Endothelial cell of umbilical vein (primary cell): ENCODE data around the gene PRPF38B. TPM values are rescaled to one million over a fixed set of nuclear protein-coding genes. Genes with fewer than 3 reads are reported as not detected.

Experiments
- BruUV-seq: library from RNA; stranded (reverse); fragments of 400-500 nt; replicated peaks from 2 replicates; lab custom pipeline; 2021; lab: Mats Ljungman, UMichigan
- CTCF ChIA-PET: fragments of 300-600, 350-600 bp; sonication (Branson Sonifier 250); formaldehyde crosslinking; loops from one replicate; lab custom pipeline; 2021; ENCODE audit warnings: antibody characterized with exemption, inconsistent platforms; lab: Charles Lee
- POLR2A ChIA-PET: fragments of 300-600, 350-600 bp; sonication (Branson Sonifier 250); formaldehyde crosslinking; loops from one replicate; lab custom pipeline; 2021; ENCODE audit warnings: antibody characterized with exemption, inconsistent platforms; lab: Charles Lee
- DNase-seq: peaks from one replicate; pipeline ENCODE4 v3.0.0-alpha.2; 2011; ENCODE audit warnings: low read depth, low spot score
- FAIRE-seq: peaks from 2 replicates; lab custom pipeline; 2011; peaks lifted over from hg19 to GRCh38; lab: Jason Lieb, UNC
- H2AFZ ChIP-seq: 2 replicates; pipeline ENCODE4 v1.6.0; 2012; ENCODE audit warnings: low read depth, low read length, control low read depth, inconsistent platforms
- H3K27ac ChIP-seq: 2 replicates; pipeline ENCODE4 v1.5.1; 2011; ENCODE audit warnings: low read depth, mild to moderate bottlenecking, control low read depth, low read length, moderate library complexity; ENCODE audit not compliant: insufficient read depth
- H3K27me3 ChIP-seq, 2 experiments: 2 replicates each; pipeline versions ENCODE4 v1.6.0 to v1.6.1; 2011; ENCODE audit warnings: low read length in 2 of 2, mixed read lengths in 1 of 2; ENCODE audit not compliant: control insufficient read depth in 2 of 2, insufficient read depth in 2 of 2
- H3K36me3 ChIP-seq, 2 experiments: 2 replicates in 1 of 2; 3 replicates in 1 of 2; pipeline ENCODE4 v1.5.1; 2011; ENCODE audit warnings: low read length in 2 of 2, mild to moderate bottlenecking in 1 of 2, moderate library complexity in 1 of 2; ENCODE audit not compliant: control insufficient read depth in 2 of 2, insufficient read depth in 2 of 2; ENCODE audit errors: extremely low read depth in 1 of 2
- H3K4me1 ChIP-seq: 3 replicates; pipeline ENCODE4 v1.5.1; 2011; ENCODE audit warnings: mild to moderate bottlenecking, low read length; ENCODE audit not compliant: control insufficient read depth, insufficient read depth; ENCODE audit errors: extremely low read depth
- H3K4me2 ChIP-seq: 2 replicates; pipeline ENCODE4 v1.6.1; 2011; ENCODE audit warnings: low read length, control low read depth, mixed read lengths; ENCODE audit not compliant: insufficient read depth
- H3K4me3 ChIP-seq, 3 experiments: fragments of 200-600 bp in 1 of 3; sonication (generic), shearing (Covaris generic) in 1 of 3; replicated peaks in 1 of 3; 2 replicates each; pipeline ENCODE4 v1.5.1; 2011 to 2016; ENCODE audit warnings: control low read depth in 3 of 3, low read length in 3 of 3, mild to moderate bottlenecking in 2 of 3, inconsistent platforms in 1 of 3, low read depth in 1 of 3, moderate library complexity in 1 of 3; ENCODE audit not compliant: insufficient read depth in 1 of 3
- H3K79me2 ChIP-seq: 2 replicates; pipeline ENCODE4 v1.6.0; 2012; ENCODE audit warnings: low read length, inconsistent platforms; ENCODE audit not compliant: control insufficient read depth, insufficient read depth
- H3K9ac ChIP-seq: replicated peaks from 2 replicates; pipeline ENCODE3; 2011; ENCODE audit warnings: low read length, control low read depth; ENCODE audit not compliant: insufficient read depth; ENCODE audit errors: extremely low read depth
- H3K9me1 ChIP-seq: replicated peaks from 3 replicates; pipeline ENCODE4 v1.6.0; 2011; ENCODE audit warnings: mild to moderate bottlenecking, low read length; ENCODE audit not compliant: control insufficient read depth, insufficient read depth; ENCODE audit errors: extremely low read depth
- H3K9me3 ChIP-seq: replicated peaks from 2 replicates; pipeline ENCODE4 v1.5.1; 2012; ENCODE audit warnings: low read length, inconsistent platforms; ENCODE audit not compliant: control insufficient read depth, insufficient read depth
- H4K20me1 ChIP-seq: replicated peaks from 2 replicates; pipeline ENCODE3; 2011; ENCODE audit warnings: mild to moderate bottlenecking, low read length; ENCODE audit not compliant: control insufficient read depth, insufficient read depth; ENCODE audit errors: extremely low read depth
- EZH2 ChIP-seq: IDR thresholded peaks from 2 replicates; pipeline ENCODE4 v1.6.1; 2012; ENCODE audit warnings: borderline replicate concordance, low read depth, mild to moderate bottlenecking, moderate library complexity, low read length, inconsistent platforms; ENCODE audit not compliant: severe bottlenecking
- FOS ChIP-seq: IDR thresholded peaks from 2 replicates; pipeline ENCODE4 v1.6.1; 2011; ENCODE audit warnings: mild to moderate bottlenecking, low read length, moderate library complexity, borderline replicate concordance; ENCODE audit not compliant: insufficient read depth
- GATA2 ChIP-seq: IDR thresholded peaks from 2 replicates; pipeline ENCODE4 v1.7.0; 2011; ENCODE audit warnings: low read depth, mild to moderate bottlenecking, moderate library complexity, mixed read lengths, low read length; ENCODE audit not compliant: insufficient read length, insufficient read depth
- JUN ChIP-seq: IDR thresholded peaks from 2 replicates; pipeline ENCODE4 v1.6.1; 2011; ENCODE audit warnings: borderline replicate concordance, low read depth; ENCODE audit not compliant: insufficient read length, insufficient read depth
- MYC ChIP-seq: IDR thresholded peaks from one replicate; pipeline ENCODE4 v1.6.1; 2011; ENCODE audit warnings: mild to moderate bottlenecking, low read depth, low read length
- POLR2A ChIP-seq: IDR thresholded peaks from 2 replicates; pipeline ENCODE4 v1.6.1; 2012; ENCODE audit warnings: low read depth, mild to moderate bottlenecking, control low read depth, low read length
- POLR2AphosphoS5 ChIP-seq: IDR thresholded peaks from 2 replicates; pipeline ENCODE4 v1.6.1; 2012; ENCODE audit warnings: low read depth, mild to moderate bottlenecking, control low read depth, low read length, moderate library complexity; ENCODE audit not compliant: insufficient read depth
- dilution Hi-C: fragments of 300-500 bp; cut with MboI; formaldehyde crosslinking; loops from one replicate; pipeline ENCODE4 v1.15.0; 2019; ENCODE audit warnings: low sequenced_read_pairs; ENCODE audit not compliant: extremely low pct_ligation_motif_present
- intact Hi-C: fragments of 100-400 bp; cut with micrococcal nuclease; formaldehyde crosslinking; loops from one replicate; pipeline ENCODE4 v1.10.0; 2022
- polyA plus RNA-seq, 4 experiments: library from polyadenylated mRNA; depleted of rRNA in 3 of 4; stranded (reverse) in 3 of 4; unstranded in 1 of 4; fragments of >200 nt; gene quantifications; 2 replicates each; pipeline versions ENCODE4 v1.2.1 to v1.2.3, GENCODE V29; 2011 to 2012; ENCODE audit warnings: missing spikeins in 1 of 4
- total RNA-seq: library from RNA; stranded (reverse); gene quantifications from 2 replicates; pipeline ENCODE4 v1.2.3, GENCODE V29; 2021
- TF ChIP-seq, protein P1 (sequence below), 2 donors: IDR thresholded peaks; 1 replicate in 1 of 2; 2 replicates in 1 of 2; pipeline ENCODE4 v1.5.1; 2011; ENCODE audit warnings: low read length in 2 of 2, mild to moderate bottlenecking in 2 of 2, moderate library complexity in 2 of 2, control low read depth in 1 of 2, inconsistent platforms in 1 of 2, low read depth in 1 of 2; ENCODE audit not compliant: insufficient read depth in 1 of 2; ENCODE audit errors: extremely low read depth in 1 of 2
- TF ChIP-seq, protein P2 (sequence below): IDR thresholded peaks from 2 replicates; pipeline ENCODE4 v1.6.1; 2011; ENCODE audit not compliant: insufficient read depth, insufficient read length

The PRPF38B gene
- total and polyA plus RNA-seq, 2 donors (not counting 3 experiments of a cell fraction or from before 2014, with no cell fraction given): 19.3 to 46.6 TPM

DNA sequence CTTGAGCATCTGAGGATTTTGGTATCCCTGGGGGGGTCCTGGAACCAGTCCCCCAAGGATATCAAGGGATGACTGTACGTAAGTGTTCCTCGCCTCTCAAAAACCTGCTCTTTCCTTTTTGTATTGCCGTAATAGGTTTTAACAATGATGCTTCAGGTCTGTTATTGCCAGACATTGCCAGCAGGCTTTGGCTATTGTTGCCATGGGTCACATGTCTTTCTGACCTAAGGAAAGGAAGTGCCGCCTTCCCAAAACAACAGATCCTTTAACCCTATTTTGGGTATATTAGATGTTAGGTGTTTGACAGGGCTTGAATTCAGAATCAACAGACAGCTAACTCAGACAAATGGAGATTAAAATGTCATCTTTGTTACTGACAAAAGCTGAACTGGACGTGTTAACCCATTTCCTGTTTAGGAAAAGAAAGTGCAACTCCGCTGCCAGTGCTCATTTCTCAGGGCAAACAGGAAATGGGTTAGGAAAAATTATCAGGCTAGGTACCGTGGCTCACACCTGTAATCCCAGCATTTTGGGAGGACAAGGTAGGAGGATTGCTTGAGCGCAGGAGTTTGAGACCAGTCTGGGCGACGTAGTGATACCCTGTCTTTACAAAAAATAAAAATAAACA, 12.4 kb upstream of the PRPF38B start:
- Histone ChIP-seq H3K36me3 (no peaks in the 10 kb centered on the region), H3K4me2 (peak overlapping the region; percentile 71), H3K9me3 (no peaks in the 10 kb centered on the region), H4K20me1 (no peaks in the 10 kb centered on the region), H3K79me2 (no peaks in the 10 kb centered on the region), H3K9ac (no peak overlapping the region), H3K4me3 (no peak overlapping the region), H3K4me1 (peaks cover 8% of the 10 kb centered on the region), H2AFZ (peak overlapping the region; percentile 94), H3K27me3 (no peaks in the 10 kb centered on the region), H3K27ac (no peak overlapping the region), H3K9me1 (no peaks in the 10 kb centered on the region)
- no TSS peak for BruUV-seq
- FAIRE-seq: peak; percentile 47
- intact Hi-C loops: no loop called here
- ChIA-PET POLR2A (interaction anchor here (1.3 kb wide), 1 partner anchor 19 kb away, joined by 3 read pairs; the partner anchor contains the start of gene HENMT1), CTCF (no interaction called here)
- DNase-seq: peak; percentile 41
- dilution Hi-C loops: no loop called here
- TF ChIP-seq GATA2: no peak
- no peak for TF ChIP-seq EZH2
- no peak for TF ChIP-seq MYC
- no peak for TF ChIP-seq FOS
- no peak for TF ChIP-seq JUN
- TF ChIP-seq, protein P1, sequence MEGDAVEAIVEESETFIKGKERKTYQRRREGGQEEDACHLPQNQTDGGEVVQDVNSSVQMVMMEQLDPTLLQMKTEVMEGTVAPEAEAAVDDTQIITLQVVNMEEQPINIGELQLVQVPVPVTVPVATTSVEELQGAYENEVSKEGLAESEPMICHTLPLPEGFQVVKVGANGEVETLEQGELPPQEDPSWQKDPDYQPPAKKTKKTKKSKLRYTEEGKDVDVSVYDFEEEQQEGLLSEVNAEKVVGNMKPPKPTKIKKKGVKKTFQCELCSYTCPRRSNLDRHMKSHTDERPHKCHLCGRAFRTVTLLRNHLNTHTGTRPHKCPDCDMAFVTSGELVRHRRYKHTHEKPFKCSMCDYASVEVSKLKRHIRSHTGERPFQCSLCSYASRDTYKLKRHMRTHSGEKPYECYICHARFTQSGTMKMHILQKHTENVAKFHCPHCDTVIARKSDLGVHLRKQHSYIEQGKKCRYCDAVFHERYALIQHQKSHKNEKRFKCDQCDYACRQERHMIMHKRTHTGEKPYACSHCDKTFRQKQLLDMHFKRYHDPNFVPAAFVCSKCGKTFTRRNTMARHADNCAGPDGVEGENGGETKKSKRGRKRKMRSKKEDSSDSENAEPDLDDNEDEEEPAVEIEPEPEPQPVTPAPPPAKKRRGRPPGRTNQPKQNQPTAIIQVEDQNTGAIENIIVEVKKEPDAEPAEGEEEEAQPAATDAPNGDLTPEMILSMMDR (IDR thresholded peaks at IDR 0.05; ENCODE audit: extremely low read depth in 1 of 2, insufficient read depth in 1 of 2, low read depth in 1 of 2, low read length in 2 of 2): no peak
- TF ChIP-seq POLR2AphosphoS5: no peak
- no peak for TF ChIP-seq POLR2A
- TF ChIP-seq, protein P2, sequence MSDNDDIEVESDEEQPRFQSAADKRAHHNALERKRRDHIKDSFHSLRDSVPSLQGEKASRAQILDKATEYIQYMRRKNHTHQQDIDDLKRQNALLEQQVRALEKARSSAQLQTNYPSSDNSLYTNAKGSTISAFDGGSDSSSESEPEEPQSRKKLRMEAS: no peak
